Fibroblast of the aortic adventitia (primary cell): Measurements from ENCODE around the gene PIGR. TPM values are rescaled to one million over a fixed set of nuclear protein-coding genes. Genes with fewer than 3 reads are reported as not detected.
"Not testable (repeated sequence)": the region's sequence is repeated elsewhere in the genome, so short reads cannot be mapped to it uniquely, and the experiment has no call there.

Experiments used
- DNase-seq: peaks from one replicate; pipeline ENCODE4 v3.0.0-alpha.2; 2010; ENCODE audit warnings: low read depth
- H3K4me3 ChIP-seq: 2 replicates; pipeline ENCODE4 v1.5.1; 2011; ENCODE audit warnings: low read depth, mild to moderate bottlenecking, control low read depth, low read length, moderate library complexity
- total RNA-seq: library from RNA; depleted of rRNA; stranded (reverse); fragments of >200 nt; gene quantifications from 2 replicates; pipeline ENCODE4 v1.2.3, GENCODE V29; 2012; ENCODE audit warnings: low replicate concordance
- TF ChIP-seq, protein P1 (sequence below): IDR thresholded peaks from 2 replicates; pipeline ENCODE4 v1.5.1; 2011; ENCODE audit warnings: mild to moderate bottlenecking, low read length, control low read depth, inconsistent platforms; ENCODE audit not compliant: insufficient read depth

Gene PIGR
- total RNA-seq, 1 donor = not detected

DNA sequence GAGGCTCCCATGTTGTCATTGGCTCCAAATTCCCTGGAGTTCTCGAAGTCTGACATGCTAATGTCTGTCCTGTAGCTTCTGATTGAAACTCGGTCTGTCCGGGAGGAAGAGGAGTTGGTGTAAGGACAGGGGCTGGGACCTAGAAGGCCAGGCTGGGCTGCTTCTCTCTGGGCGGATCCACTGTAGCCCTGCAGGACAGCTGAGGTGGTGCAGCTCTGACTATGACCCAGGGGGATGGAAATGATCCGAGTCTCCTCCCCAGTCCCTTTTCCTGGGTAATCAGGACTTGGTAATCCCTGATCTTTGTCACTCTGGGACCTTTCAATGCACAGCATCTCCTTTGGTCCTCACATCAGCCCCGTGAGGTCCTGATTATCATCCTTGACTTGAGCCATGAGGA lies 14.6 kb downstream of the PIGR start:
- TF ChIP-seq, protein P1, sequence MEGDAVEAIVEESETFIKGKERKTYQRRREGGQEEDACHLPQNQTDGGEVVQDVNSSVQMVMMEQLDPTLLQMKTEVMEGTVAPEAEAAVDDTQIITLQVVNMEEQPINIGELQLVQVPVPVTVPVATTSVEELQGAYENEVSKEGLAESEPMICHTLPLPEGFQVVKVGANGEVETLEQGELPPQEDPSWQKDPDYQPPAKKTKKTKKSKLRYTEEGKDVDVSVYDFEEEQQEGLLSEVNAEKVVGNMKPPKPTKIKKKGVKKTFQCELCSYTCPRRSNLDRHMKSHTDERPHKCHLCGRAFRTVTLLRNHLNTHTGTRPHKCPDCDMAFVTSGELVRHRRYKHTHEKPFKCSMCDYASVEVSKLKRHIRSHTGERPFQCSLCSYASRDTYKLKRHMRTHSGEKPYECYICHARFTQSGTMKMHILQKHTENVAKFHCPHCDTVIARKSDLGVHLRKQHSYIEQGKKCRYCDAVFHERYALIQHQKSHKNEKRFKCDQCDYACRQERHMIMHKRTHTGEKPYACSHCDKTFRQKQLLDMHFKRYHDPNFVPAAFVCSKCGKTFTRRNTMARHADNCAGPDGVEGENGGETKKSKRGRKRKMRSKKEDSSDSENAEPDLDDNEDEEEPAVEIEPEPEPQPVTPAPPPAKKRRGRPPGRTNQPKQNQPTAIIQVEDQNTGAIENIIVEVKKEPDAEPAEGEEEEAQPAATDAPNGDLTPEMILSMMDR = peak; percentile 18
- no peak for DNase-seq
- no peak overlapping the region for H3K4me3 ChIP-seq

DNA sequence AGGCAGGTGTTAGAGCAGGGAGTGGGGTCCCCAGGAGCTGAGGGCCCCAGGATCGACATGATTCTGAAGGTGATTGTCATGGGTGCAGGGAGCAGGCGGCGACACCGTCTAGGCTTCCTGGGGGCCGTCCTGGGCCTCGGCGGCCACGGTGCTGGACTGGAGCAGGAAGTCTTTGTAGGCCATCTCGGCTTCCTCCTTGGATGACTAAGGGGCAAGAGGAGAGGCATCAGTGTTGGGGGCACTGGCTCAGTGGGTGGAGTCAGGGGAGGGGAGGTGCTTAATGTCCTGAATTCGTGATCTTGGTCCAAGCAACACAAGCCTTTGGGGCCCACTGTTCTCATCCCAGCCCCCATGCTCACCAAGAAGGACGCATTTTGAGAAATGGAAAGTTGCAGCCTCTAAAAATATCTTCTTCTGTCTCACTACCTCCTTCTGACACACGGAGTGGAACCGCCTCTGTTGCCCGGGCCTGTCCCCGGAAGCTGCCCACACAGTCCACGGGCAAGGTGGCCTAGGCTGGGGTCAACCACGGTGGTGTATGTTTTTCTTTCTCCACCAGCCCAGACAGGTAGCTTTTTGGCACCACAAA lies 16.0 kb downstream of the PIGR start:
- no peak for DNase-seq
- H3K4me3 ChIP-seq = no peak overlapping the region
- TF ChIP-seq, protein P1 = no peak

DNA sequence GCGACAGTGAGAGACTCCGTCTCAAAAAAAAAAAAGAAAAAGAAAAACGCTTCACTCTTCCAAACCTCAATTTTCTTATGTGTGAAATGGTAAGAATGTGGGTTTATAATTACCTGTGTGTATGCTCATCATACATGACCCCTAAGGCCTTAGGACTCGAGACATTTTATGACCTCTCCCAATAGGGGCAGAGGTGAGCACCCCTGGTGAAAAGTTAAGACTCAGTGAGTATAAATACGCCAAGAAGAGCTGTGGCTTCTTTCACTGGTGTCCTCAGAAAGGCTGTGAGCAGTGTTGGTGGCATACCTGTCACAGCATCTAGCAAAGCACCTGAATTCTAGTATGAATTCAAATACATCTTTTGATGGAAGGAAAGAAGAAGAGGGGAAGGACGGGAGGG lies 16.7 kb downstream of the PIGR start:
- no peak overlapping the region for H3K4me3 ChIP-seq
- TF ChIP-seq, protein P1 = no peak
- DNase-seq = no peak

DNA sequence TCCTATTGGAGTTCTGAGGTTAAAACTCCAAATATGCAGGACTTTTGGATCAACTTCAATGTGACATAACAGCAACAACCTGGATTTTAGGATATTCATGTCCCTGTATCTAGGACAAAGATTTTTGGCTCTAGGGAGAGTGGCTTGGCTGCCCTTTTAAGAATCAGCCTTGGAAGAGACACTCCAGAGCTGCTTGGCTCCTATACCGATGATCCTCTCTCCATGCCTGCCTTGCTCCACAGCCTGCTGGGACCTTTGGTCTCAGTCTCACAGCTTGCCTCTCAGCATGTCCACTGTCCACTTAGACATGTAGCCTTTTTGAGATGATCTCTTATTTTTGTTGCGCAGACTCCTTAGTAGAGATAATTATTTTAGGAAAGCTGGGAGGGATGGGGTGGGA lies 20.0 kb downstream of the PIGR start:
- TF ChIP-seq, protein P1 = no peak
- H3K4me3 ChIP-seq = no peak overlapping the region
- no peak for DNase-seq

DNA sequence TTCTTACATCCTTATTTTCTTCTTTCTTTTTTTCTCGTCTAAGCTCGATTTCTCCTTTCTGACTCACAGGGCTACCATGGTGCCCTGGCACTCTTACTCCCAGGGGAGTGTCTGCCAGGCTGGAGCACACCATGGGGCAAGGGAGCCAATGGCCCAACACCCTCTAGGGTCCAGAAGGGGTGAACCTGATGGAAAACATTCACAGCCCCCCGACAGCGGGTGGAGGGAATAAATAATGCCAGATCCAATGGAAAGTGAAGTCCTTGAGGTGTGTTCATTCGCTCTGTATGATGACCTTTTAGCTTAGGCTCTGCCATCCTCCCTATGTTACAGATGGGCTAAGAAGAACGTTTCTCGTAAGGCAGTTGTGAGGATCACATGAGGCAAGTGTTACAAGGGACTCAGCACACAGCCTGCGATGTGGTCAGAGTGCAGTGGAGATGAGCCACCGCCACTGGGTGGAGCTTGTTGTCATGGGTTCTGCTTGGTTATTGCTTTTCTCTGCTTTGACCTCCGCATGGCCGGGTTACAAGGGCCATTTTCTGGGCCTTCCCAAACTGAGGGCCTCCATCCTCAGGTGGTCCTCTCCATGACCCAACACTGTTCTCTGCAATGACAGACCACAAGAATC lies 21.0 kb downstream of the PIGR start:
- H3K4me3 ChIP-seq = no peak overlapping the region
- TF ChIP-seq, protein P1 = no peak
- DNase-seq = no peak

DNA sequence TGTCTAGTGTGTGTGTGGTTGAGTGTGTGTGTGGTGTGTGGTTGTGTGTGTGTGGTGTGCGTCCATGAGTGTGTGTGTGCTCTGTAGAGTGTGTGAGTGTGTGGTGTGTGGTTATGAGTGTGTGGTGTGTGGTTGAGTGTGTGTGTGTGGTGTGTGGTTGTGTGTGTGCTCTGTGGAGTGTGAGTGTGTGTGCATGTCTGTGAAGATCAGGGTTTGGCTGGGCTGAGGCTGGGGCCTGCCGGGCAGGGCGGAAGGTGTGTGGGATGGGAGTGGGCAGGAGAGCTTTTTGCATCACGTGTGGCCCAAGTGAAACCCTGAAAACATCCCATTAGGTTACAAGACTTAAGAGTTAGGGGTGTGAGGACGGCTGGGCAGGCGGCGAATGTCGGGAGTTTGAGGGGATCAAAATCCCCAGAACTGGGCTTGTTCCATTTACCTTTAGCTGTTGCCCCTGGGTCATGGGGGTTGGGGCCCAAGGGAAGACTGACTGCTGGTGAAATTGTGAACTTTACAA lies 21.6 kb downstream of the PIGR start:
- TF ChIP-seq, protein P1 = no peak
- H3K4me3 ChIP-seq = no peak overlapping the region
- no peak for DNase-seq

DNA sequence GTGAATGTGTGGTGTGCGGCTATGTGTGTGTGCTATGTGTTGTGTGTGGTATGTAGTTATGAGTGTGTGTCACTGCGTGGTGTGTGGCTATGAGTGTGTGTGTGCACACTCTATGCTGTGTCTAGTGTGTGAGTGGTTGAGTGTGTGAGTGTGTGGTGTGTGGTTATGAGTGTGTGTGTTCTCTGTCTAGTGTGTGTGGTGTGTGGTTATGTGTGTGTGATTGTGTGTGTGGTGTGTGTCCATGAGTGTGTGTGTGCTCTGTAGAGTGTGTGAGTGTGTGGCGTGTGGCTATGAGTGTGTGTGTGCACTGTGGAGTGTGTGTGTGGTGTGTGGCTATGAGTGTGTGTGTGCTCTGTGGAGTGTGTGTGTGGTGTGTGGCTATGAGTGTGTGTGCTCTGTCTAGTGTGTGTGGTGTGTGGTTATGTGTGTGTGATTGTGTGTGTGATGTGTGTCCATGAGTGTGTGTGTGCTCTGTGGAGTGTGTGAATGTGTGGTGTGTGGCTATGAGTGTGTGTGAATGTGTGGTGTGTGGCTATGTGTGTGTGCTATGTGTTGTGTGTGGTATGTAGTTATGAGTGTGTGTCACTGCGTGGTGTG lies 22.2 kb downstream of the PIGR start:
- not testable (repeated sequence) for H3K4me3 ChIP-seq, DNase-seq
